HS-5 (cell line): ENCODE data around the gene PCCA.

Experiments used
- DNase-seq: peaks from one replicate; pipeline ENCODE4 v3.0.0-alpha.2; 2012; ENCODE audit warnings: low read depth

Gene PCCA

DNA sequence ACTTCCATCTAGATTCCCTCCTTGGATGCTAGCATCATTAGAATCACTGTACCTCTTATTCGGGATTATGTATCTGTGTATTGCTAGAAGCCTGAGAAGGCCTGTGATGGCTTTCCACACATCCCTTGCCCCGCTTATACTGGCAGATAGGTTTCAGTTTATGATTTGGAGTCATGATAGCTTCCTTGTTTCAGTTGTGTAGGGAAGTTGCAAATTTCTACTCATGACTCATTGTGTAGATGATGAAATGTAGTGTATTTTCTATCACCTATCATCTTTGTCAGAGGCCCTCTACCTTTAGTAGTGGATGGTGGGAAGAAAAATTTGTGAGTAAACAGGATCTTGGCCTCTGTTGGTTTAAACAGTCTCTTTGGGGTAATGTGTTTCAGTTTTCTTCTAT is 334.5 kb downstream of the PCCA start:
- no peak for DNase-seq

DNA sequence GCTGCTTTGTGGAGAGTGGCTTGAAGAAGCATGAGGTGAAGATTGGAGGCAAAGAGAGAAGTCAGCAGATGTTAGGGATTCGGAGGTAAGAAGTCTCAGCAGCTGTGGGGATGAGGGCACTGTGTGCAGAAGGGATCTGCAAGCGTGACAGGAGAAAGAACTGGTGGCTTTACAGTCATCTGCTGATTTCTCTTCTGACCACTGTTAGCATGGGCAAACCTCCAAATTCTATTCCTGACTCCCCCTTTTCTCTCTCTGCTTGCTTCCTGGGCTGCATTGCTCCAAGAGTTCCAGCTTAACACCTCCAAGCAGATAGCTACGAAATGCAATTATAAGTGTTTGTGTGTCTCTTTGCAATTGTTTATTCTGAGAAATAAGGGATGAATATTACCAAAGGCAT is 340.1 kb downstream of the PCCA start:
- DNase-seq, result no peak

DNA sequence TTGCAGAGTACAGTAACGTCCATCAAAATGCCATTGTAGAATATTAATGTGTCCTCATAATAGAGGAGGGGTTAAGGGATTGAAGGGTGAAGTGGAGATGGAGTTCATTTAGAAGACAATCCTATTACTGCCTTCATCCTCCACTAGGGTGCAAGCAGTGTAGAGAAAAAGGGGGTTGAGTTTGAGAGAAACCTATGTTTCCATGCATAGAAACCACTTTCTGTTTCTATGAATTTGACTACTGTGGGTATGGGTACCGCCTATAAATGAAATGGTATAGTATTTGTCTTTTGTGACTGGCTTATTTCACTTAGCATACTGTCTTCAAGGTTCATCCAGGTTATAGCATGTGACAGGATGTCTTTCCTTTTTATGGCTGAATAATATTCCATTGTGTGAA is 343.7 kb downstream of the PCCA start:
- DNase-seq, result no peak

DNA sequence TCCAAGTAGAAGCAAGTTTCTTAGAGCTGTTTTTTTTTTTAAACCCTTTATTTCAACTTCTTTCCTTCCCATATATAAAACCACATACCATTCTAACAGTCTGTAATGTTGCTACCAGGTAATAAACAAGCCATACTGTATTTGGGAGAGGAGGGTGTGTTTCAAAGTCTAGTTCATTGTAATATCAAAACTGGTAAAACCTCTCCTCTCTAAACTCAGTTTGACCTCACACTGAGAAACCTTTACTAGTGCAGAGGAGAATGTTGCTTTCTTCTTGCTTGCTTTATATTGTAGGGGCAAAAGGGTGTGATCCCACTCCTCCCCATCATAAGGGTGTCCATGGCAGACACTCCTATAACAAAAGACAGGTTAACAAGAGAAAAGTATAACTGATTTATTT is 344.6 kb downstream of the PCCA start:
- no peak for DNase-seq

DNA sequence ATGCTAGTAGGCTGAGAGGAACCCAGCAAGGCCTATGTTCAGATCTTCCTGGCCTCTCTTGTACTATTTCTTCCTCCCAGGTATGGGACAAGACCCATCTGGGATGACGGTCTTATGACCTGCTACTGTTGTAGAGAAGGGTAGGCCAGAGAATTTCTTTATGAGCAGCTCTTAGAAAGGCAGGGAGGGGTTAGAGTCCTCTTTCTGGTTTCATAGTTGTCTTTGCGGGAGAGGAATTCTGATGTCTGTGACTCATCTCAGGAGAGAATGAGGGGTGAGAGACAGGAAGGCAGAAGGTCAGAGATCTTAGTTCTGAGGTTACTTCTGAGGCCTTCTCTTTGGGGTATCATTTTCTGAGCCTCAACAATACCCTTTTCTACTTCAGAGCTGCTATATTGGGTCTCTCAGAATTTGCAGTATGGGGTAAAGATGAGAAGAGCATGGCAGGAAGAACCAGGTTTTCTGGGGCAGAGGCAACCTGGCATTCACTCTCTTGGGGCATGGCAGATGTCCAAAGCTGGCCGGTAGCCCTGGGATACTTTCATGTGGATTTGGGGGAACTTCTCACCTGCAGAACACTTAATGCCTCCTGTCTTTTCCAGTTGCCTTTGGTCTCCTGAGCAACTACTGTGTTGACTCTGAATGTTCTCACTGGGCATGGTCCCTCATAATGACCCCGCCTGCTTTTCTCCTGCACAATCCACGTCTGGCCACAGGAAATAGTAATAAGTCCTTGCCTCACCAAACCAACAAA is 345.3 kb downstream of the PCCA start:
- no peak for DNase-seq

DNA sequence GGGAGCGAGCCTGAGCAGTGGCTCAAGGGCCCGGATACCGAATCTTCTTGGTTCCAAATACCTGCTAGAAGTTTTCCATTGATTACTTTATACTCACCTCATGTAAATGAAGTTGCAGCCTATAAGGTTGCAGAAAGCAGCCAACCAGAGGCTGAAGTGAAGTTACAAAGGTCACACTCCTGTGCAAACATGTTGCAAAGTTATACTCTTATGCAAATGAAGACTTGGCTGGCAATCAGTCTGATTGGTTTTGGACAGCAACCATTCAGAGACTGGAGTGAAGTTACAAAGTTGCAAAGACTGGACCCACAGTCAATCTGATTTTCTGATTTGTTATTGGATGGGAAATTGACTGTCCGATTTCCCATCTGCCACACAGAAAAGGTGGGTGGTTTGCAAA is 347.2 kb downstream of the PCCA start:
- no peak for DNase-seq

DNA sequence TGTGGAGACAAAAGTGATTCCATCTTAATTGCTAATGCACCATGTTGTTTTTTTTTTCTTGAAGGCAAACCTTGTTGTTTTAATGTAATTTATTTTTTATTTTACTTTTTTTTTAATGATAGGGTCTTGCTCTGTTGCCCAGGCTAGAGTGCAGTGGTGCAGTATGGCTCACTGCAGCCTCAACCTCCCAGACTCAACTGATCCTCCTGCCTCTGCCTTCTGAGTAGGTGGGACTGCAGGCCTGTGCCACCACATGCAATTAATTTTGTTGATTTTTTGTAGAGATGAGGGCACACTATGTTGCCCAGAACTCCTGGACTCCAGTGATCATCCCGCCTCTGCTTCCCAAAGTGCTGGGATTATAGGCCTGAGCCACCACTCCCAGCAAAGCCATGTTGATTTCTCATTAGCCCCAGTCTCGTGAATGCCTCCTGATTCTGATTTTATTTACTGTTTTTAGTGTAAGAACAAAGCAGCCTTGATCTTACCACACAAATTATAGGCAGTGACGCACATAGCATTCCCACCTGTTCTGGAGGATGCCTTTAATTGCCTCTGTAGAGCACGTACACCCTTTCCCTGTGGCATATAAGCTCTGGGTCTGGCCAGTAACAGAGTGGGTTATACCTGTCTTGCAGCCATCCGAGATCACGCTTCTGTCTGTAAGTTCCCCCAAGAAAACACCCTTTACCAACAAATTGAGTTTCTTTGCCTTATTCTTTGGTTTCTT is 349.3 kb downstream of the PCCA start:
- no peak for DNase-seq

DNA sequence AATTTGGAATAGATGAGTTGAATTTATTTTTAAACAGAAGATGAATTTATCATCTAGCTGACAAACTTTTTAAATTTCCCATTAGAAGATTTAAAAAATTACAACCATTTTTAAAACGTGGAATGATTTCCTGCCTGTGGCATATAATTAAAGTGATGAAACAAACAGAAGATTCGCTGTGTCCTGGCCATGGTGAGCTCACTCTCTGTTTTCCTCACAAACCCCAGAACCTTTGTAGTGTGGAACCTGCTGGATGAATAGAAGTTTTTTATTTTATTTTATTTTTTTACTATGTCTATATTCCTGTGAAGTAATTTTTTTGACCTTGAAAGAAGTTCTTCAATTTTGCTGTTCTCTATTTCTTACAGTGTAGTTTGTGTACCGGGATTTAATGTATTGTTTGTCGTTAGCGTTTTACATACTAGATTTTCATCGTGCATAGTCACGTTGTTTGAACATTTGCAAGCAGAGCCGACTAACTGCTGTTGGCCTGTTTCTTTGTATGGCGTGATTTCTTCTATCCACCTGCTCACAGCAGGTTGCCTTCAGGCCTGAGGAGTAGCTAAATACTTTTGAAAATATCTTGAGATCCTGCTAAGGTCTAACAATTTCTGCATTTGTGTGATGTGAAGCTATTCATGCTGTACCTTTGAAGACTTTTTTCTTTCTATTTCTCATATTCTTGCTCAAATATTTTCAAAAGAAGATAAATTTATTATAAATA is 350.5 kb downstream of the PCCA start:
- no peak for DNase-seq

DNA sequence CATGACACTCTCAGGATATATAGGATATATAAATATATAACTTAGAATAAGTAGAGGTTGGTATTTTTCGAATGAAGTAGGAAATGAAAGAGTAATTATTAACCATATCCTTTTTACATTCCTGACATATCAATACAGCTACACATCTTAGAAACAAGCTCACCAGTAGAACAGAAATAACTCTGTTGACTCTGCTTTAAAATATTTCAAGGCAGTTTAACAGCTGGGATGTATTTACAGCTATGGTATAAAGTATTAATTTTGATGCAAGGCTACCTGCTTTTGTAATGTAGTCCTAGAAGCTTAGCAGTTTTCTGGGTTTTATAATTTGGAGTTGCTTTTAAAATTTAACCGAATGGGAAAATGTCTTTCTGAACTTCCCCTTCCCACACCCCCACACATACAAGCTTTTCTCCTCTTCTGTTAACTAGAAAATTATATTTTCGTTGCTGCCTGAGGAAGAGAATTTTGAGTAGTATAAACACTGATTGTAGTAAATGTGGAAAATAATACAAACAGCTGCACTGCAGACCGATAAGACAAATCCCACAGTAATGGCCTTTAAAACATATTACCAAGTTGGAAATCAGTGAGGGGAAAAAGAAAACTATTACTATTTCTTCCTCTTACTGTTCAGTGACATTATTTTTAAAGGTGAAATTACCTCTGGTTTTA is 352.0 kb downstream of the PCCA start:
- DNase-seq, result peak; percentile 37

DNA sequence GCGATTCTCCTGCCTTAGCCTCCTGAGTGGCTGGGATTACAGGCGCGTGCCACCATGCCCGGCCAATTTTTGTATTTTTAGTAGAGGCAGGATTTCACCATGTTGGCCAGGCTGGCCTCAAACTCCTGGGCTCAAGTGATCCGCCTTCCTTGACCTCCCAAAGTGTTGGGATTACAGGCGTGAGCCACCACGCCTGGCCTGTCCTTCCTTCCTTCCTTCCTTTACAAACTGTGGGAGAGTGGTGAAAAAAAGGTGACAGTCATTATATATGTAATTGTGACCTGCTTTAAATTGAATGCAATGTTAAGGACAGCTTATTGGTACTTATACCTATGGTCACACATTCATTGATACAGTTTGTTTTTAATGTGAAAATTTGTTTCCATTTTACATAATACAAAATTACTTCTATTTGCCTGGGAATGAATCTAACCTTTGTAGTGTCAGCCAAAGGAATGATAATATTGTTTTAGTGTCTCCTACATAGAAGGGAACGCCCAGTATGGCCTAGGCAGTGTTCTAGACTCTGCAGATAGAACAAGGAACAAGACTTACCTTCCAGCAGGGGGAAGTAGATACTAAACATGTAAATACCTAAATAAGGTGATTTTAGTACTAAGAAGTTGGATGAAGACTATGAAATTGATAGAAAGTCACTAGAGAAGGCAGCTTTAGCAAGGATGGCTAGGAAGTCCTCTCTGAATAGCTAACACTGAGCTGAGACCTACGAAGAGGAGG is 353.4 kb downstream of the PCCA start:
- DNase-seq, result no peak

DNA sequence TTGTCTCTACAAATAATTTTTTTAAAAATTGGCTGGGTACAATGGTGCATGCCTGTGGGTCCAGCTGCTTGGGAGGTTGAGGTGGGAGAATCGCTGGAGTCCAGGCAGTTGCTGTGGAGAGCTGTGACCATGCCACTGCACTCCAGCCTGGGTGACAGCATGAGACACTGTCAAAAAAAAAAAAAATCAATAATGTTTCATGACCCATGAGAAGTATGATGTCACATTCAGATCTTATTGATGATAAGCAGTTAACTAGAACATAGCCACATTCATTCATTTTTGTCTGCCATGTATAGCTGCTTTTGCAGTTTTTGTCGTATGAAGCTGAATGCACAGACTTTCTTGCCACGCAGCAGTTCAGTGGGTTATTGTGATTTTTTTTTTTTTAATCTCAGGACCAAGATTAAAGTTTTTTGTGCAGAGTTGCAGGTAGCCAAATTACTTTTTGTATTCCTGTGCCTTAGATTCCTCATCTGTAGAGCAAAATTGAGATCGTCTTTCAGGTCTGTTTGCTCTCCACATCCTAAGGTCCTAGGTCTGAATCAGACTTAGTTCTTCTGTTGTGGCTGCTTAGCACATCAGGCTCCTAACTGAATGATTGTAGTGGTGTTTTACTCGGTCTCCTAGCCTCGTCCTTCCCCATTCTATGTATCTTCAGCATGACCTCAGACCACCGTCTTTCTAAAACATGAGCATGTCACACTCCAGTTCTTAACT is 354.5 kb downstream of the PCCA start:
- DNase-seq, result no peak

DNA sequence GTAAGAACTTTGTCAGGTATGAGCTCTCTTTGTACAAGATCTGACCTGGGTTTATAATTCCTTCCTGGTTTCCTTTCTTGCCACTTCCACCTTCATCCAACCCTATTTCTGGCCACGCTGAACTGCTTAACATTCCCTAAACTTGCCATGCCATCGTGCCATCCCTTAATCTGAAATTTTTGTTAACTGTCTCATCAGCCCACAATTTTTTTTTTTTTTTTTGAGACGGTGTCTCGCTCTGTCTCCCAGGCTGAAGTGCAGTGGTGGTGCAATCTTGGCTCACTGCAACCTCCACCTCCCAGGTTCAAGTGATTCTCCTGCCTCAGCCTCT is 355.1 kb downstream of the PCCA start:
- no peak for DNase-seq

DNA sequence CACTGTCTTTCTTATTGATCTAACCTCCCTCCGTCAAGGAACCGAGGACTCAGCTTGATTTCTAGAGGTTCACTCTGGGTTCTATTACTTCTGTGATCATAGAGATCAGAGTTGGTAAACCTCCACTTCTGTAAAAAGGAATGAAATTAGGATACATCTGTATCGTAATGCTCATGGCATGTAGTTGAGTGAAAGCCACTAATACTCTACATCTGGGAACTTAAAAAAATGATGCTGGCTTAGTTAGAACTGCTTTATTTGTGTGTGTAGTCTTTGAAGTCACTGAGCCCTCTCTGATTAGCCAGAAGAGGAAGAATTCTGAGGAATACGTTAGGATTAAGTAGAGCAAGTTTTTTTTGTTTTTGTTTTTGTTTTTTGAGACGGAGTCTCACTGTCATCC is 358.9 kb downstream of the PCCA start:
- no peak for DNase-seq

DNA sequence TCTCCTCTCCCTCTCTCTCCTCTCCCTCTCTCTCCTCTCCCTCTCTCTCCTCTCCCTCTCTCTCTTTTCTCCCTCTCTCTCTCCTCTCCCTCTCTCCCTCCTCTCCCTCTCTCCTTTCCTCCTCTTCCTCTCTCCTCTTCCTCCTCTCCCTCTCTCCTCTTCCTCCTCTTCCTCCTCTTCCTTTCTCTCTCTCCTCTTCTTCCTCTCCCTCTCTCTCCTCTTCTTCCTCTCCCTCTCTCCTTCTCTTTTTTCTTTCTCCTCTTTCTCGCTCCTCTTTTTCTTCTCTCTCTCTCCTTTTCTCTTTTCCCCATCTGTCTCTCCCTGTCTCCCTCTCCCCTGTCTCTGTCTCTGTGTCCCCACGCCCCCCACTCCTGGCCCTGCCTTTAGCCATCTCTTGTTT is 363.0 kb downstream of the PCCA start:
- no peak for DNase-seq

DNA sequence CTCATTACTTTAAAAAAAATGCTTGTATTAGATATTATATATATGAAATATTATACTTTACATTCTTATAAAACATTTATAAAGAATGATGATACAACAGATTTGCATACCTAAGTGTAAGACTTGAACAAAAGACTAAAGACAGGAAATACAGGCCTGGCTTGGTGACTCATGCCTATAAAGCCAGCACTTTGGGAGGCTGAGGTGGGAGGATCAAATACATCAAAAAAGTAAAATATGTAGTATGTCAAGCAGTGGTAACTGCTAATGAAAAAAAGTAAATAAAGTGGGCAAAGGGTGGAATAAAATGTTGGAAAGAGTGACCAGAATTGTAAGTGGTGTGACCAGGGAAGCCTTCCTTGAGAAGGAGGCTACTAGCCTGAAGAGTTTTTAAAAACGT is 366.0 kb downstream of the PCCA start:
- no peak for DNase-seq

DNA sequence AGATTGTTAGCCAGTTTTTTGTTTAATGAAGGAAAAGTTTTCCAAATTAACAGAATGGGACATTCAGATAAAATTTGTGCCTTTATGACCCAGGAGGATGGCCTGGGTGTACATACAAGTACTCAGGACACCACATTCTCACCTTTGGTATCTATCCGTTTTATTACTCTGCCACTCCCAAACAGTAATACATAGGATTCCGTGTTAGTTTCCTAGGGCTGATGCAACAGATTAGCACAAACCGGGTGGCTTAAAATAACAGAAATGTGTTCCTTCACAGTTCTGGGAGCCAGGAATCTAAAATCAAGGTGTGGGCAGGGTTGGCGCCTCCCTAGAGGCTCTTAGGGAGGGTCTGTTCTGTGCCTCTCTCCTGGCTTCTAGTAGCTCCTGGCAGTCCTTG is 369.8 kb downstream of the PCCA start:
- DNase-seq, result no peak

DNA sequence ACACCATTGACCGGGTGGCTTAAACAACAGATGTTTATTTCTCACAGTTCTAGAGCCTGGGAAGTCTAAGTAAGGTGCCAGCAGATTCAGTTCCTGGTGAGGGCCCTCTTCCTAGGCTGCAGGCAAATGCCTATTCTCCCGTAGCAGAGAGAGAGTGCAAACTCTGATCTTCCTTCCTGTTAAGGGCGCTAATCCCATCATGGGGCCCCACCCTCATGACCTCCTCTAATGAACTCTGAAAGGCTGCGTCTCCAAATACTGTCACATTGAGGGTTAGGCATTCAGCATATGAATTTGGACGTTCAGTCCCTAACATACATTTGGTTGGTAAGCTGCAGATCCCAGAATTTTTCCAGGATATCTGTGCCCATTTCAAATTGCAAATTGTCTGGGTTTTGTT is 370.9 kb downstream of the PCCA start:
- no peak for DNase-seq

DNA sequence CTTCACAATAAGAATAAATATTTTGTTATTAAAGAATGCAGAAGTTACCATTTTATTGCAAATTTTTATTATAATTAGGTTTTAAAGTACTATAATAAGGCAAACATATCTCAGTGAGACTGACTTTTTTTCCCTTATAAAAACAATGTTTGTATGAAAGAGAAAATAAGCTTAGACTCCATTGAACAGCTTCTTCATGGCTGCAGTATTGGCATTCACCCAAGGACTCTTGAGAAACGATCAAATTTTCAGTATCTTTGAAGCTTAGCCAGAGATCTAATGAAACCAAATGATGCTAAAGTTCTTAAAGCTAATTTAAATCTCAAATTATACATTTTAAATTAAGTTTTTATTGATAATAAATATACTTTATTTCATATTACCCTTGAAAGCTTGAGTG is 371.4 kb downstream of the PCCA start:
- DNase-seq, result no peak

DNA sequence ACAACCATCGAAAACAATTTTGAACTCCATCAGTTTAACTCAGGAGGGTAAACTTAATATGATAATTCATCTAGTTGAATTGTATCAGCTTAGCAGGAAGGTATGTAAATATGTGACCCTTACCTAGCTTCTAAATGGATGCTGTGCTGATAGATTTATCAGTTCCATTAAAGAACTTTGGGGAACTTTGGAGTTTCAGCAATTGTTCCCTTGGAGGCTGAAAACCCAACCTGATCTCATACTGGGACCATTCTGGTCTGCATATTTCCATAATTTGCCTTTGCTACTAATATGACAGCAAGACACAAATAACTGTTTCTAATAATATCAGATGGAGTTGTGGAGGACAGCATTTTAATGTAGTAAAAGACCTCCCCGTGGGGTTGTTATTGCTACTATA is 371.9 kb downstream of the PCCA start:
- DNase-seq, result no peak

DNA sequence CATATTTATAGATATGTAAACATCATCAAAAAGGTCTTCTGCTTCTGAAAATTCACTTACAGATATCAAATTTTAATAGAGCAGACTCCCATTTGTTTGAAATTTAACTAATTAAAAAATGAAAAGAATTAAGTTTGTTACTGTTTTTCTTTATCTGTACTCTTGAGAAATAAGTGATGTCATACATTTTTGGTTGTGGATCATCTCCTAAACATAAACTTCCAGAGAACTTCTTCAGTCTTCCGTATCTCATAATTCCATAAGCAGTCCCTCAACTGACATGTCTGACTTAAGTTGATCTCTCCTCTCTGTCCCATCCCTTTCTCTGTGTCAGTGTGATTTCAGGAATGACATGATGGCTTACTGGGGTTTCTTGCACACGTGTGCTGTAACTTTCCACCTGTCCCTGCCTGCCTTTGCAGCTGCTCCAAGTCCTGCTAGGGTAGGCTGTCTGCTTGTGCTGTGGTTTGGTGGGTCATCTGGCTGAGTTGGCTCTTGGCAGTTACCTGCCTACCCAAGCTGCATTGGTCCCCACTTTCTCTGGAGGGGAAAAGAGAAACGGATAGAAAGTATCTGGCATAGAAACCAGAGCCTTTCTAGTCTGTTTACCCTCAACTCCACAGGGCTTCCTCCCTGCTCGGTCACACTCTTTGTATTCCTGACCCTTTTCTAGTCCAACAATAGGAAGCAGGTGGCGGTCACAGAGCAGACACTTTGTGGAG is 372.6 kb downstream of the PCCA start:
- DNase-seq, result no peak

DNA sequence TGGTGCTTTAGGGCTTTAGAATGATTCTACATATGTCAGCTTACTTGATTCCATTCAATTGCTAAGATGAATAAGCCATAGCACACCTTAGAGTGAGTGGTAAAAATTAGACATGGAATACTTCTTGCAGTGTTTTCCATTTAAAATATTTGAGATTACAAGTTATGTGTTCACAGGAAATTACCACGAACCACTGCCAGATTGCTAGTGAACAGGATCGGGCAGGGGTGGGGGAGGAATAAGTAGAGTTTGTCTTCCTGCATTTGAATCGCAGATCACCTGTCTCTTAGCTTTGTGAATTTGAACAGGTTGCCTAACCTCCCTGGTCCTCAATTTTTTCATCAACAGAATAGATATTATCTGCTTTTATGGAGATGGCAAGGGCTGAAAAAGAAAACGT is 375.1 kb downstream of the PCCA start:
- DNase-seq, result no peak
